ENCODE measurements around the gene CACNB3.
"Not testable (repeated sequence)": the region's sequence is repeated elsewhere in the genome, so short reads cannot be mapped to it uniquely, and the experiment has no call there.

Gene CACNB3

GRCh38 chr12:48854932-48855331 is 36.6 kb downstream of the CACNB3 start:
- not testable (repeated sequence) for DNase-seq (ENCODE audit: low spot score)

- DNase-seq (ENCODE audit: low spot score): no peak
Measured at GRCh38 chr12:48856379-48856778, 38.1 kb downstream of the CACNB3 start.

GRCh38 chr12:48857278-48857994 is 39.1 kb downstream of the CACNB3 start:
- no peak for DNase-seq (ENCODE audit: low spot score)

- no peak for DNase-seq (ENCODE audit: low spot score)
Measured at GRCh38 chr12:48858043-48858442, 39.7 kb downstream of the CACNB3 start.

DNA sequence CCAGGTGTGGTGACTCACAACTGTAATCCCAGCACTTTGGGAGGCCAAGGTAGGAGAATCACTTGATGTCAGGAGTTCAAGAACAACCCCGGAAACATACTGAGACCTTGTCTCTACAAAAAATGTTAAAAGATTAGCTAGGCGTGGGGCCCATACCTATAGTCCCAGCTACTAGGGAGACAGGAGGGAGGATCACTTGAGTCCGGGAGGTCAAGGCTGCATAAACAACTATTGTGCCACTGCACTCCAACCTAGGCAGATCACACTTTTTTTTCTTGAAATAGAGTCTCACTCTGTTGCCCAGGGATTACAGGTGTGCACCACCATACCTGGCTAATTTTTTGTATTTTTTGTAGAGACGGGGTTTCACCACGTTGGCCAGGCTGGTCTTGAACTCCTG is 41.3 kb downstream of the CACNB3 start:
- no peak for DNase-seq (ENCODE audit: low spot score)

DNA sequence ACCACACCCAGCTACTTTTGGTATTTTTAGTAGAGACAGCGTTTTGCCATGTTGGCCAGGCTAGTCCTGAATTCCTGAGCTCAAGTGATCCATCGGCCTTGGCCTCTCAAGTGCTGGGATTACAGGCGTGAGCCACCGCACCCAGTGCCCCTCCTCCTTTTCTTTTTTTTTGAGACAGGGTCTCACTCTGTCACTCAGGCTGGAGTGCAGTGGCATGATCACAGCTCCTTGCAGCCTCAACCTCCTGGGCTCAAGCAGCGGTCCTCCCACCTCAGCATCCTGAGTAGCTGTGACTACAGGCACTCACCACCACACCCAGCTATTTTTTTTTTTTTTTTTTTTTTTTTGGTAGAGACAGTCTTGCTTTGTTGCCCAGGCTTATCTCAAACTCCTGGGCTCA is 41.9 kb downstream of the CACNB3 start:
- not testable (repeated sequence) for DNase-seq (ENCODE audit: low spot score)

DNA sequence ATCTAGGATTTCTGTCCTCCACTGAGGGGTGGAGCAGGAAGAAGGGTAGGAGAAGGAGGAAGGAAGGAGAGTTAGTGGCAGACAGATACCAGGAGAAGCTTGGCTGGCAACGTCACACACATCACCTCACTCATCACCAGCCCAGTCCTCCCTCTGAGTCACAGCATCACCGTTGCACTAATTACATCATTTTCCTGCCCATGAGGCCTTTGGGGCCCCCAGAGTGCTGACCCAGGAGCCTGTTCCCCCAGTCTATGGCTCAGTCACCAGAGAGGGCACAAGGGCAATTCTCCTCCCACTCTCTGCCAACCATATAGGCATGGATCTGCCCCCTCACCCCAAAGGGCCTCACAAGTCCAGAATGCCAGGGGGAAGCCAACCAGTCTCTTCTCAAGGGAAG is 42.8 kb downstream of the CACNB3 start:
- DNase-seq (ENCODE audit: low spot score): no peak

DNA sequence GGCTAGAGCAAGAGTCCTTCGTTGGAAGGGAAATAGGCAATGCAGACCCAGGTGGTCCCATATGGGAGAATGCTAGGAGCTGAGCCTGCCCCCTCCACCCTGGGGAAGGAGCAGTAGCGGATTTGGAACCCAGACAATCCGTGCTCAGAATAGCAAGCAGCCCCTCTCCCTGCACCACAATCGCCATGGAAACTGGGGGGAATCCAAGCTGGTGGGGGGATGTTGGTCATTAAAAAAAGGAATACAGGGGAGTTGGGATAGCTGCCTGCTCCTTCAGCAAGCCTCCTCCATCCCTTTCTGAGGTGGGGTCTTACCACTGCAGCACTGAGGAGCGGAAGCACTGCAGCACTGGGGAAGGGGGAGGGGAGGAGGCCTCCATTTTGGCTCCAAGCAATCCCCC is 44.5 kb downstream of the CACNB3 start:
- DNase-seq (ENCODE audit: low spot score): no peak

GRCh38 chr12:48863291-48863690 is 45.0 kb downstream of the CACNB3 start:
- DNase-seq (ENCODE audit: low spot score): no peak

DNA sequence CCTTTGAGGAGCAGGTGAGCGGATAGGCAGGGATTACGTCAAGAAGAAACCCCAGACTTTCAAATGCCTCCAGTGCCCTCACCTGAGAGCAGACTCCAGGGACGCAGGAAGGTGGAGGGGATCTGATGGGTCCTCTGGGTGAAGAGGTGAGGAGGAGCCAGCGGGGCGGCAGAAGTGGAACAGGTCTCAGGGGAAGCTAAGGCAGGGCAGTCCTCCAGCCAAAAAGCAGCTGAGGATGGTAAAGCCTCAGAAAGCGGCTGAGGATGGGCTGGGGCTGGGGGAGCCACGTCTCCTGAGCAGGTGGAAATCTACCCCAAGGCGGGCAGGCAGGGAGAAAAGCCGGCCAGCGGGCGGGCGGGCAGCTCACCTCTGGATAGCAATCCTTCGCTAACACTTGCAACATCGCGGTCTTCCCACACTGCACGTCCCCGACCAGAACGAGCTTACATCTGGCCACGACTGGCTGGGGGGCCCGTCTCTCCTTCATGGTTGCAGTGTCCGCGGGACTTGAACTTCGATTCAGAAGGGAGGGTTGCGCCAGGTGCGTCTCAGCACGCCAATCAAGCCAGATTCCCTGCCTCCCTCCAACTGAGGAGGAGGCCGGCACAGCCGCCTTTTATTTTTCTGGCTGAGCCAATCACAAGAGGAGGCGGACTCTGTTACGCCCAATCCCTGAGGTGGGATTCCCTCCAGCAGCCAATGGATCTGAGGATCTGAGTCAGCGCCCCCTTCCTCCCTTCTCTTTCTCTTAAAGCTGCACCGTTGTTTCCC is 47.2 kb downstream of the CACNB3 start, which contains the start of gene RND1:
TSS of gene RND1 (minus strand) at position 590 of the 771 bp plus-strand sequence. CDS start at position 487, 103 bp downstream.
- DNase-seq (ENCODE audit: low spot score): peak; percentile 88

- DNase-seq (ENCODE audit: low spot score): no peak
Measured at GRCh38 chr12:48866052-48866711, 47.9 kb downstream of the CACNB3 start.

DNA sequence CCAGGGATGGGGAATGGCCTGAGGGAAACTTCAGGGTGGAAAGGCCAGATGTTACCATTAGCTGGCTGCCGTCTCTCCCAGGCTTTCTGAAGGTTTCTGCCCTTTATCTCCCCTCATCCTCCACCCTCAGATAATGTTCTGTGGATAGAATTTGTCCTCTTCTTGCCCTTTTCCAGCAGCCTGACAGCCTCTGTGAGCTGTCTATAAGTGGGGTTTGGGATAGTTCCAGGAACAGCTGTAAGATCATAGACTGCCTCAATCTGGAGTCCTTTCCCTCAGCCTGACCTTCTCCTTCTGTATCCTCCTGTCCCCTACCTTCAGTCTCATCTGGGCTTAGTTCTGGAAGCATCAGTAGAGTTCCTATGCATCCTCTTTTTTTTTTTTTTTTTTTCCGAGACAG is 50.2 kb downstream of the CACNB3 start:
- no peak for DNase-seq (ENCODE audit: low spot score)

DNA sequence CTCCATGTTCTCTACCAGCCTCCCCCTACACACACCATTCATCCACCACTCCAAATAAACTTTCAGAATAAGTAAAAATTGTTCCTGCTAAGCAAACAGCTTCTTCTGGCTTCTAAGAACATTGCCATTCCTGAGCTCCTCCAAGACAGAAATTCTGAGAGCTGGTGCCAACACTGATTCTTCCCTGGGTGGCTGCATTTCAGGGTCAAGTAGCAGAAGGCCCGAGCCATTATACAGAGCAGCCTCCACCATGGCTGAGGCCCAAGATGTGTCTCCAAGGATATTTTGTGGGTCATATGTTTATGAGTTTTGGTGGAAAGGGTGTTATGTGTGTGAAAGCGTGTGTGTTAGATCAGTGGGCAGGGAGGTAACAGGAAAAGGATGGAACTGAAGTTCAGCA is 50.9 kb downstream of the CACNB3 start:
- no peak for DNase-seq (ENCODE audit: low spot score)

- DNase-seq (ENCODE audit: low spot score): no peak
Measured at GRCh38 chr12:48873096-48873495, 54.8 kb downstream of the CACNB3 start.

DNA sequence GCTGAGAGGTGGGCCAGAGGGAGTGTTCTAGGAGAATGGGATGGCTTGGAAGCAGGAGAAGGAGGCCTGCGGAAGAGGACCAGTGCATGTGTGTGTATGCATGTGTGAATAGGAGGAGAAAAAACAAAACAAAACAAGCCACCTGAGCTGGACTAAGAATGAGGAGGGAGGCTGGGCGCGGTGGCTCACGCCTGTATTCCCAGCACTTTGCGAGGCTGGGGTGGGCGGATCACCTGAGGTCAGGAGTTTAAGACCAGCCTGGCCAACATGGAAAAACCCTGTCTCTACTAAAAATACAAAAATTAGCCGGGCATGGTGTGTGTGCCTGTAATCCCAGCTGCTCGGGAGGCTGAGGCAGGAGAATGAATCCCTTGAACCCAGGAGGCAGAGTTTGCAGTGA is 55.2 kb downstream of the CACNB3 start:
- not testable (repeated sequence) for DNase-seq (ENCODE audit: low spot score)

GRCh38 chr12:48875944-48876515 is 57.7 kb downstream of the CACNB3 start:
- DNase-seq (ENCODE audit: low spot score): no peak
